NCI-H1930 (cell line): ENCODE measurements around the gene TBC1D30.

Experiments
- DNase-seq, 2 experiments: peaks; one replicate each; lab custom pipeline; 2025; lab: John Stamatoyannopoulos, UW

The TBC1D30 gene

DNA sequence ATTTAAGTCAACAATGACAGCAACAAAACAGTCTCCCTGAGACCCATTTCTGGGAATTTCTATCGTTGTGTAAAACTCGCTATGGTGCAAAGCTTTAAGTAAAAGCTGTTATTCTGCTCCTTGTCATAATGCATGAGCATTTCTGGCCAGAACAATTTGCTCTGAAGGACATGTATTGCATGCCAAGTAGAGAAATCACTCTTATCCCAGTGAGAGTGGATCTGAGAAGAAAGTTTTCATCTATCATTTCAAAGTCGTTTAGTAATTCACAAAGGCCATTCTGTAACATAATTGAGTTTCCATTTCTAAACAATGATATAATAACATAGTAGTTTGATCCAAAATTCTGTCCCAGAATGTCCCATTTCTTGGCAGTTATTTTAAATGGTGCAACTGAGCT lies 86.6 kb downstream of the TBC1D30 start:
- no peak for DNase-seq

DNA sequence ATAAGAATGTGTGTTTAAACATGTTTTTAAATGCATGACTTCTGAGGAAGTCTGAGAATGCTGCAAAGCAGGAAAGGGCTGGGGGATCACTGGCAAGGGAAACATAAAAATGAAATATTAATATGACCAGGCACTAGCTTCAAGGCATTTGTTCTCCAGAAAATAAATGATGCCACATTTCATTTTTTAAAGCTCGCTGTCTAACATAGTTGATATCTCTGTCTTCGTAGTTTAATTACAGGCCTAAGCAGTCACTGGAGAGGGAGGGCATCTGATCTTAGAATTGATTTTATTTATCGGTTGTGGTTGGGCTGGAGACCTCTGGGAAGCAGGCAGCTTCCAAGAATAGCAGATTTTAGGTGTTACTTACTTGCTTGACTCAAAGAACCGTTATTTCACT lies 87.5 kb downstream of the TBC1D30 start:
- no peak for DNase-seq

DNA sequence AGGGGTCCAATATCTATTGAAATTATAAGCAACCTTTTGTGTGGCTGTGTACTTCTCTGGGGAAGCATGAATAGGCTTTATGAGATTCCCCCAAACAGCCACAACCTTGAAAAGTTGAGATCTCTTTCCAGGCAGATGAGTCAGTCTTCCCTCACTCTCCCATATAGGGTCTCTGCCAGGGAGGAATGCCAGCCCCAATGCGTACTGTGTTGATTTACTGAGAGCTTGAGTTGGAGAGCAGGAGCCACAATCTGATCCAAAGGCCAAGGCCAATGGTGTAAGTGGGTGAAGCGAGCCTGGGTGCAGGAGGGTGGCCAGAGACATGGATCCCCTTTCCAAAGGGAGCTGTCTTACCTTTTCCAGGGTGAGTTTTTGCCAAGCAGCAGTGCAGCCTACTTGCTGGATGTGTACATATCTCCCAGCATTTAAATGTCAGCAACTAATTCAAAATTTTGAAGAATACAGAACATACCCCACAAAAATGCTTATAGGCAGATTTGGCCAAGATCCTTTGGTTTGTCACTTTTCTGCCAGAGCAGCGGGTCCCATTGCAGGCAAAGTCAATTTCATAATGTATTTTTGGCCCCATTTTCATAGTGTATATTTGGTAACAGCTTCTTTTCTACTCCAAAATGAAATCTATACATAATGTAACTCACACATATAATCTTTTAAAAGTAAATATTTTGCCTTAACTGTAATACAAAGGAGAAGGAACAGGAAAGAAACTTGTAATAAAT lies 88.2 kb downstream of the TBC1D30 start:
- DNase-seq = no peak

DNA sequence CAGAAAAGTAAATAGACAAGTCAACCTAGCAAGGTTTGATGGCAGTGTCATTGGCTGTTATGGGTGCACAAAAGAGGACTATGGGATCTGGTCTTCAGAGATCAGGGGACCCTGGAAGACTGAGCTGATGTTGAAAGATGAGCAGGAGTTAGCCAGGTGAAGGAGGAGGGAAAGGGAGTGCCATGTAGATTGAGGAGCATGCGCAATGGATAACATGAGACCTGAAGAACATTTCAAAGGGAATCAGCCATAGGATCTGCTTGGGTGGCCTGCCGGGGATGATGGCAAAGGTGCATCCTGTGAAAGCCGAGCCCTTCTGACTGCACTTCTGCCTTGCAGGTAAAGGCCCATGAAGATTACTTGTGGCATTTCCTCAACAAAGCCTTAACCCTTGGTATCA lies 90.8 kb downstream of the TBC1D30 start:
- DNase-seq = no peak

DNA sequence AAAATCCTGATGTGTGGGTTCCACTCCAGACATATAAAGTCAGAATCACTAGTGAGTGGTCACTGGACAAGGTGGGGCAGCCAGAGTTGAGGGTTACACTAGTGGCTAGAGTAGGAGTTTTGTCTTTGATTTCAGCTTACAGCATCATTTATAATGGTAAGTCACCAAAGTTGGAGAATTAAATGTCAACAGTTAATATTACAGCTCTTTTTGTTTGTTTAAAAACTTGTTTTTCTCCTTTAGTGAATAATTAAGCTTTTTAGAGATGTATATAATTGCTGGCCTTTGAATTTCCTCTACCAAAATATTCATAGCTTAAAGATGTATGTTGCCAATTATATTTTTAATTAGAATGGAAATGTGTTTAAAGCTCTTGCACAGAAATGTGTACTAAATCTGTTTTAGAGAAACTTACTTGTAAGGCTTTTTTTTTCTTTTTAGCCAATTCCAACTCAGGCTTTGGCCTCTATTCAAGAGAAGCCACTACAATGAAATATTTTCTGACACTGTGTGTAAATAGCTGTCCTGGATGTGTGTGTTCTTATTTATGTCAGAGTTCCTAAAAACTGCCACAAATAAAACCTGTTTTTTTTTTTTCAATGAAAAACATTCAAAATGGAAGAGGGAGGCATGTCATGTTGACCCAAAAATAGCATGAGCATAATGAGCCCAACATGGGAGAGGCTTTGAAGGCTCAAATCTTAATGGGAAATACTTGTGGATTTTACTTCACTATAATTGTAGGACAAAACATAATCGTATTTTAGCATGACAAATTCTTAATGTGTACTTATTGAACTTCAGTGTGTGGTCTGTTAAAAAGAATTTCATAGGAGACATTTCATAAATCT lies 92.2 kb downstream of the TBC1D30 start:
- DNase-seq = no peak

- no peak for DNase-seq
Measured at GRCh38 chr12:64918344-64918743, 93.9 kb downstream of the TBC1D30 start.

GRCh38 chr12:64918801-64919200 lies 94.4 kb downstream of the TBC1D30 start:
- DNase-seq = no peak

DNA sequence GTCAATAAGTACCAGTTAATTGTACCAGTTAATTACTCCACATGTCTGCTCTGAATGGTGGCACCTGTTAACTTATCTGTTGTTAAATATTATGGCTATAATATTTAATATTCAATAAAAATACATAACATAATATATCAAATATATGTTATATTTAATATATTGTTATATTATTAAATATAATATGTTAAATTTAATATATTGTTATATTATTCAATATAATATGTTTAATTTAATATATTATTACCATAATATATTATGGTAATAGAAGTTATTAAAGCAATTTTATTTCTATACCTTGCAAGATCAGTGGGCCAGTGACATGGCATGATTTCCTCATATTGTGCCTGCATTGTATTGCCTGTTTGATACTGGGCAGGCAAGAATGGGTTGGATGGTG lies 98.4 kb downstream of the TBC1D30 start:
- no peak for DNase-seq

GRCh38 chr12:64923536-64923935 lies 99.1 kb downstream of the TBC1D30 start:
- no peak for DNase-seq
